ENCODE results near the gene SNRPA1. TPM values are rescaled to one million over a fixed set of nuclear protein-coding genes. Genes with fewer than 3 reads are reported as not detected.

Gene SNRPA1
- total RNA-seq, 1 donor from 2014 or later = 79.5 TPM

DNA sequence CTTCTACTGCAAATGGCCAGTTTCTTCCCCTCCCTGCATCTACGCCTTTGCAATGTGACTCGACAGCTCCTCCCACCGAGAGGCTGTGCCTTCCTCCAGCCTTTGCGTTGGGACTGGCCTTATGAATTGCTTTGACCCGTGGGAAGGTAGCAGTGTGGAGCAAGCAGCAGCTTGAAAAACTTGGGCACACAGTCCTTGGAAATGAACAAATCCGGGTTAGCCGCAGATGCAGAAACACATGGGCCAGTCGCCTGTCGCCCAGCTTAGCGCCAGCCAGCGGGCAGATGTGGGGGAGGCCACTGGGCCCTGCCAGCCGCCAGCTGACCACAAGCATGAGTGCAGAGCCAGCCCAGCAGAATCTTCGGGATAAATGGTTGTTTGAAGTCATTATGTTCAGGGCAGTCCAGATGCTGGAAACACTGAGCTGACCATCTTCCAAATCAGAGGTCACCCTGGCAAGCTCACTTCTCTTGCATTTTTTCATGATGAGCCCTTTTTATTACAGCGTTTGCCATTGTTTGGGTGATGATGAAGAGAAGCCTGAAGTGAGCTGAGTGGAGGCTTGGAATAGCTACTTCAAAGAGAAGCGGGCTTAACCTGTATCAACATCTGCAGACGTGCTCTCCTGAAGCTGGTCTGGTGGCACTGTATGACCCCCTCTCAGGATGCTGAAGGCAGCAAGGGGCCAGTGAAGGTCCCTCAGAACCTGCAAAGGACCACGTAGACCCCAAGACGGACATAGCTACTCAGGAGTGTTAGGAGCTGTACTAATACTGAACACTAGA lies 27.5 kb downstream of the SNRPA1 start:
- Histone ChIP-seq H3K4me1 (ENCODE audit: insufficient read depth, low read length) (peaks cover 29% of the 10 kb centered on the region), H2AFZ (ENCODE audit: low read depth, low read length) (no peak overlapping the region), H3K27me3 (ENCODE audit: insufficient read depth, low read length) (no peaks in the 10 kb centered on the region), H3K4me2 (ENCODE audit: low read length) (peak overlapping the region; percentile 52), H3K36me3 (ENCODE audit: insufficient read depth, low read length) (peaks cover 28% of the 10 kb centered on the region), H3K4me3 (ENCODE audit: insufficient read depth, low read depth, low read length) (no peak overlapping the region), H3K79me2 (ENCODE audit: insufficient read depth, low read length) (no peaks in the 10 kb centered on the region), H3K9me3 (ENCODE audit: insufficient read depth, low read depth, low read length) (no peaks in the 10 kb centered on the region), H4K20me1 (ENCODE audit: insufficient read depth, low read length) (peaks cover 18% of the 10 kb centered on the region), H3K27ac (ENCODE audit: low read depth, low read length) (peak overlapping the region; percentile 42), H3K9ac (ENCODE audit: low read length) (no peak overlapping the region)
- H3K4me1 Mint-ChIP-seq (ENCODE audit: low read depth, unreplicated experiment) = peaks cover 5% of the 10 kb centered on the region
- H3K9me3 Mint-ChIP-seq (ENCODE audit: unreplicated experiment) = peaks cover 3% of the 10 kb centered on the region
- peak overlapping the region; percentile 21 for H3K27ac Mint-ChIP-seq (ENCODE audit: unreplicated experiment)
- TF ChIP-seq, protein P1, sequence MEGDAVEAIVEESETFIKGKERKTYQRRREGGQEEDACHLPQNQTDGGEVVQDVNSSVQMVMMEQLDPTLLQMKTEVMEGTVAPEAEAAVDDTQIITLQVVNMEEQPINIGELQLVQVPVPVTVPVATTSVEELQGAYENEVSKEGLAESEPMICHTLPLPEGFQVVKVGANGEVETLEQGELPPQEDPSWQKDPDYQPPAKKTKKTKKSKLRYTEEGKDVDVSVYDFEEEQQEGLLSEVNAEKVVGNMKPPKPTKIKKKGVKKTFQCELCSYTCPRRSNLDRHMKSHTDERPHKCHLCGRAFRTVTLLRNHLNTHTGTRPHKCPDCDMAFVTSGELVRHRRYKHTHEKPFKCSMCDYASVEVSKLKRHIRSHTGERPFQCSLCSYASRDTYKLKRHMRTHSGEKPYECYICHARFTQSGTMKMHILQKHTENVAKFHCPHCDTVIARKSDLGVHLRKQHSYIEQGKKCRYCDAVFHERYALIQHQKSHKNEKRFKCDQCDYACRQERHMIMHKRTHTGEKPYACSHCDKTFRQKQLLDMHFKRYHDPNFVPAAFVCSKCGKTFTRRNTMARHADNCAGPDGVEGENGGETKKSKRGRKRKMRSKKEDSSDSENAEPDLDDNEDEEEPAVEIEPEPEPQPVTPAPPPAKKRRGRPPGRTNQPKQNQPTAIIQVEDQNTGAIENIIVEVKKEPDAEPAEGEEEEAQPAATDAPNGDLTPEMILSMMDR (IDR thresholded peaks at IDR 0.05; ENCODE audit: insufficient read depth, low read depth, low read length) = no peak
- TF ChIP-seq EZH2 (IDR thresholded peaks at IDR 0.05; ENCODE audit: insufficient read depth, low read length) = no peak
- H3K27me3 Mint-ChIP-seq (ENCODE audit: low read depth, unreplicated experiment) = no peaks in the 10 kb centered on the region
- FAIRE-seq = peak; percentile 29
- DNase-seq (ENCODE audit: low read depth) = peak; percentile 92
- no peak overlapping the region for H3K4me3 Mint-ChIP-seq (ENCODE audit: unreplicated experiment)
- peaks cover 27% of the 10 kb centered on the region for H3K36me3 Mint-ChIP-seq (ENCODE audit: low read depth, unreplicated experiment)

DNA sequence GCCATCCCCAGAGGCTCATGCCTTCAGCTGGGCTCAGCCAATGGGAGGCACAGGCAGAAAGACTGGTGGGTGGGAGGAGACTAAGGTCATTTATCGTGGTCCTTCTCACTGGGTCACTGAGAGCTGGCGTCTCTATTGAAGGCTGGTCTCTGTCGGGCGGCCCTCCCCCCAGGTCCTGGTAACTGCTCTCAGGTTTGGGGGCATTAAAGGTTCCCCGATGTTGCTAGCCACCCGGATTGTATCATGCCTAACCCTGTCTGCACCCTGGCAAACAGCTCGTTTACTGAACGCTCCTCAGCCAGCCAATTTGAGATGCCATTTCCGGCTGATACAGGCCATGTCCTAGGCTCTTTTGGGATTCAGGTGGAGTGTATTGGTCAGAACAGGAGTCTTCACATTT lies 28.3 kb downstream of the SNRPA1 start:
- no peak for FAIRE-seq

More for the DNA sequence above, 28.3 kb downstream of the SNRPA1 start:
- H3K27ac Mint-ChIP-seq (ENCODE audit: unreplicated experiment) = no peak overlapping the region
- H3K36me3 Mint-ChIP-seq (ENCODE audit: low read depth, unreplicated experiment) = peaks cover 25% of the 10 kb centered on the region
- no peaks in the 10 kb centered on the region for H3K79me2 ChIP-seq (ENCODE audit: insufficient read depth, low read length)
- H3K9me3 Mint-ChIP-seq (ENCODE audit: unreplicated experiment) = peaks cover 3% of the 10 kb centered on the region
- no peak overlapping the region for H2AFZ ChIP-seq (ENCODE audit: low read depth, low read length)
- no peak overlapping the region for H3K4me3 Mint-ChIP-seq (ENCODE audit: unreplicated experiment)
- no peak overlapping the region for H3K4me3 ChIP-seq (ENCODE audit: insufficient read depth, low read depth, low read length)
- peaks cover 5% of the 10 kb centered on the region for H3K4me1 Mint-ChIP-seq (ENCODE audit: low read depth, unreplicated experiment)
- no peak overlapping the region for H3K9ac ChIP-seq (ENCODE audit: low read length)
- no peaks in the 10 kb centered on the region for H3K27me3 ChIP-seq (ENCODE audit: insufficient read depth, low read length)
- no peak for DNase-seq (ENCODE audit: low read depth)
- no peaks in the 10 kb centered on the region for H3K9me3 ChIP-seq (ENCODE audit: insufficient read depth, low read depth, low read length)
- no peak for TF ChIP-seq EZH2 (IDR thresholded peaks at IDR 0.05; ENCODE audit: insufficient read depth, low read length)
- TF ChIP-seq, protein P1 (IDR thresholded peaks at IDR 0.05; ENCODE audit: insufficient read depth, low read depth, low read length) = no peak
- peak overlapping the region; percentile 42 for H3K27ac ChIP-seq (ENCODE audit: low read depth, low read length)
- H3K36me3 ChIP-seq (ENCODE audit: insufficient read depth, low read length) = peaks cover 20% of the 10 kb centered on the region
- peaks cover under 1% of the 10 kb centered on the region for H3K27me3 Mint-ChIP-seq (ENCODE audit: low read depth, unreplicated experiment)
- H3K4me1 ChIP-seq (ENCODE audit: insufficient read depth, low read length) = peaks cover 29% of the 10 kb centered on the region
- H4K20me1 ChIP-seq (ENCODE audit: insufficient read depth, low read length) = peaks cover 14% of the 10 kb centered on the region
- H3K4me2 ChIP-seq (ENCODE audit: low read length) = peak overlapping the region; percentile 52

All from astrocyte (in vitro differentiated cells and primary cell).